LNCaP clone FGC (cell line): ENCODE results near the gene ESF1.
"Not testable (repeated sequence)": the region's sequence is repeated elsewhere in the genome, so short reads cannot be mapped to it uniquely, and the experiment has no call there.

Source experiments
- DNase-seq: peaks from one replicate; pipeline ENCODE4 v3.0.0-alpha.2; 2011; ENCODE audit warnings: low read depth
- H3K4me3 ChIP-seq: 2 replicates; pipeline ENCODE4 v1.5.1; 2011; ENCODE audit warnings: mild to moderate bottlenecking, low read depth, low read length, control low read depth
- TF ChIP-seq, protein P1 (sequence below): IDR thresholded peaks from 2 replicates; pipeline ENCODE4 v1.5.1; 2012; ENCODE audit warnings: mild to moderate bottlenecking; ENCODE audit not compliant: control insufficient read depth, insufficient read depth; ENCODE audit errors: extremely low read depth

The ESF1 gene

DNA sequence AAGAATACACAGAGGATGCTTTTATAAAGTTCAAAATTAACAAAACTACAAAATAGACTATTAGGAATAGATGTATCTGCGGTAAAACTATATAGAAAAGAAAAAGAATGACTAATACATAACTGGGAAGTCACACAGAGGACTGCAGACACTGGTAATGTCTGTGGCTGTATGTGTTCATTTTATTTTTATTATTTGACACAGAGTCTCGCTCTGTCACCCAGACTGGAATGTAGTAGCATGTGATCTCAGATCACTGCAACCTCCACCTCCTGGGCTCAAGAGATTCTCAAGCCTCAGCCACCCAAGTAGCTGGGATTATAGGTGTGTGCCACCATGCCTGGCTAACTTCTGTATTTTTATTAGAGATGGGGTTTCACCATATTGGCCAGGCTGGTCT, 38.9 kb downstream of the ESF1 start:
- no peak overlapping the region for H3K4me3 ChIP-seq
- TF ChIP-seq, protein P1, sequence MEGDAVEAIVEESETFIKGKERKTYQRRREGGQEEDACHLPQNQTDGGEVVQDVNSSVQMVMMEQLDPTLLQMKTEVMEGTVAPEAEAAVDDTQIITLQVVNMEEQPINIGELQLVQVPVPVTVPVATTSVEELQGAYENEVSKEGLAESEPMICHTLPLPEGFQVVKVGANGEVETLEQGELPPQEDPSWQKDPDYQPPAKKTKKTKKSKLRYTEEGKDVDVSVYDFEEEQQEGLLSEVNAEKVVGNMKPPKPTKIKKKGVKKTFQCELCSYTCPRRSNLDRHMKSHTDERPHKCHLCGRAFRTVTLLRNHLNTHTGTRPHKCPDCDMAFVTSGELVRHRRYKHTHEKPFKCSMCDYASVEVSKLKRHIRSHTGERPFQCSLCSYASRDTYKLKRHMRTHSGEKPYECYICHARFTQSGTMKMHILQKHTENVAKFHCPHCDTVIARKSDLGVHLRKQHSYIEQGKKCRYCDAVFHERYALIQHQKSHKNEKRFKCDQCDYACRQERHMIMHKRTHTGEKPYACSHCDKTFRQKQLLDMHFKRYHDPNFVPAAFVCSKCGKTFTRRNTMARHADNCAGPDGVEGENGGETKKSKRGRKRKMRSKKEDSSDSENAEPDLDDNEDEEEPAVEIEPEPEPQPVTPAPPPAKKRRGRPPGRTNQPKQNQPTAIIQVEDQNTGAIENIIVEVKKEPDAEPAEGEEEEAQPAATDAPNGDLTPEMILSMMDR = no peak
- DNase-seq = no peak

DNA sequence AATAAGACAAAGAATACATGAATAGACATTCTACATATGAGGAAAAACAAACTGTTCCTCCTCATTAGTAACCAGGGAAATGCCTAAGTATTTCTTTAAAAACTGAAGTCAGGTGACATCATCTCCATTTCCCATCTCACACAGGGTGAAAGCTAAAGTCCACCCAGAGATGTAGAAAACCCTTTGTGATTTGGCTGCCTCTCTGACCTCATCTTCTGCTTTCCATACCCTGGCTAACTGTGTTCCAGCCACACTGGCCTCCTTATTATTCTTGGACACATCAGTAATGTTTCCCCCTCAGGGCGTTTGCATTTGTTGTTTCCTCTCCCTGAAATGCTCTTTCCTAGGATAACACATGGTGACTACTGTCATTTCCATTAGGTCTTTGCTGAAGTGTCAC, 40.4 kb downstream of the ESF1 start:
- no peak overlapping the region for H3K4me3 ChIP-seq
- TF ChIP-seq, protein P1 = no peak
- no peak for DNase-seq

DNA sequence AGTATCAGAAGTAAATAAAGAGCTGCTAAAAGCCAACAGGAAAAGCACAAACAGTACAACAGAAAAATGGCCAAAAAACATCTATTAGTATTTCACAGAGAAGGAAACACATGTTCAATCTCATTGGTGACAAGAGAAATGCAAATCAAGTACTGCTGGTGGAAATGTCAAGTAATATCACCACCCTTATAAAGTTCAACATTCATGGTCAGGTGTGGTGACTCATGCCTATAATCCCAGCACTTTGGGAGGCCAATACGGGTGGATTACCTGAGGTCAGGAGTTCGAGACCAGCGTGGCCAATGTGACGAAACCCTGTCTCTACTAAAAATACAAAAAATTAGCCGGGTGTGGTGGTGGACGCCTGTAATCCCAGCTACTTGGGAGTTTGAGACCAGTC, 42.8 kb downstream of the ESF1 start:
- no peak overlapping the region for H3K4me3 ChIP-seq
- no peak for DNase-seq
- TF ChIP-seq, protein P1 = no peak

DNA sequence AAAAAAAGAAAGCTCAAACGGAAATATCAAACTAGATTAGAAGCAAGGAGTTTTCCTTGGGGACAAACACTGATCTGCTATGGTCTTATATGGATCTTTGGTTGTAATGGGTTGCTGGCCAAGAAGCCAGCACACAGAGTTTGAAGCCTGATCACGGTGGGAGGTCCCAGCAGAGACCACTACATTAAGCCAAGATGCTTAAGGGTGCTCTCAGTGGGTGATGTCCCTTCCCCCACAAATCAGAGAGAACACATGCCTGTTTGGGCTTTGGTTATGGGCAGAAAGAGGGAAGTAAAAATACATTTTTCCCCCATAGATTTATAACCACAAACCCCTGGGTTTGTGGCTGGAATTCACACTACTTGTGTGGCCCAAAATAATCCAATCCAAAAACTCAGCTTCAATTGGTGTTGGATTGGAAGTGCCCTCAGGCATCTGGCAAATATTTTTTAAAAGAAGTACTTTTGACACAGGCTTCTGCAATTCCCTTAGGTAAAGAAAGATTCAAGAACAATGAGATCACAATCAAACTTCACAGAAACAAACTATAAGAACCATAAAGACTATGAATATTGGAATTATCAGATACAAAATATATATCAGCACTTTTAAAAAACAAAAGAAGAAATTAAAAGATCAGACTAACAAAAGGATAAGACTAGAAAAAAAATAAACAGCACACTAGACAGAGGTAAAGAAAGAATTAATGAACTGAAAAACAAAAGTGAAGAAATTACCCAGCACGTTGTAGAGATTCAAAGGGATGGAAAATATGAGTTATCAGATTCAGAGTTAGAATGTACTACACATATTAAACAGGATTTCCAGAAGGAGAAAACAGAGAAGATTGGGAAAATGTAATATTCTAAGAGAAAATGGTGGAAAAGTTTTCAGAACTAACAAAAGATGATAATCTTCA, 44.7 kb downstream of the ESF1 start:
- H3K4me3 ChIP-seq = no peak overlapping the region
- no peak for DNase-seq
- TF ChIP-seq, protein P1 = no peak

DNA sequence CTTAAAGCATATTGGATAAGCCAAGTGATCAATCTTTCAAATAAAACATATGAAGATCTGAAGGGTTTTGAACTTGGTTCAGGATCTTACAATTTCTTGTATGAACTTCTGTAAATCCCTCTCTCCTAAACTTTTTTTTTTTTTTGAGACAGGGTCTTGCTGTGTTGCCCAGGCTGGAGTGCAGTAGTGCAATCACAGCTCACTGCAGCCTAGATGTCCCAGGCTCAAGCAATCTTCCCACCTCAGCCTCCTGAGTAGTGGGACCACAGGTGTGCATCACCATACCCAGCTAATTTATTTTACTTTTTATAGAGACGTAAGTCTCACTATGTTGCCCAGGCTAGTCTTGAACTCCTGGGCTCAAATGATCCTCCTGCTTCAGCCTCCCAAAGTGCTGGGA, 46.5 kb downstream of the ESF1 start:
- DNase-seq, H3K4me3 ChIP-seq: not testable (repeated sequence)

DNA sequence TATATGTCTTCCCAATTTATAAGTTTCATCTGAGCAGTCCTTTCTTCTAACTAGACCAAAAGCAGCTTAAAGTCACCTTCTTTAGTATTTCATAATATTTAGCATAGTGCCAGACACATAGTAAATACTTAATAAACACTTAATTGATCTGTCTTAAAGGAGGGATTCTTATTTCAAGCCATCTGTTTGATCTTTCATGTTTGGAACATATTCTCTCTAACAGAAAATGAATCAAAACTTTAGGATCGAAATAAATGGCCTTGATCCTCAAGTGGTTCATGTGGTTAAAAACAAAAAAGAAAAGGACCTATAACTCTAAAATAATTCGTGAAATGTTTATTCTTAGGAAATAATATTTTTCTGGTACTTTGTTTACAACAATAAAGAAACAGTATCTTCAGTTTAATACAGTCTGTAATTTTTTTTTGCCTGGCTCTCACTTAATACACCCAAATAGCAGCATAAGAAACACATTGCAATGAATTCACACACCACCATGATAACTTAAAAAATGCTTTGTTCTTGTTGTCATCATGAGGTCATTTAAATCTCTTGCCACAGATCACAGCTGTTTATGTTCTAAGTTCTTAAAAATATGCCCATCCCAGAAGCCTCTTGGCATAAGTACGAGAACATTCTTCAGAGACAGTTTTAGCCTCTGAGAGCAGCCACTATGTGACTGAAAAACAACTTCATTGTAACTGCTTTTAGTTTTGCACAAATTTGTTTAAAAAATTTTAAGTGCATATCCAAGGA, 48.1 kb downstream of the ESF1 start:
- no peak overlapping the region for H3K4me3 ChIP-seq
- DNase-seq = no peak
- TF ChIP-seq, protein P1 = no peak

DNA sequence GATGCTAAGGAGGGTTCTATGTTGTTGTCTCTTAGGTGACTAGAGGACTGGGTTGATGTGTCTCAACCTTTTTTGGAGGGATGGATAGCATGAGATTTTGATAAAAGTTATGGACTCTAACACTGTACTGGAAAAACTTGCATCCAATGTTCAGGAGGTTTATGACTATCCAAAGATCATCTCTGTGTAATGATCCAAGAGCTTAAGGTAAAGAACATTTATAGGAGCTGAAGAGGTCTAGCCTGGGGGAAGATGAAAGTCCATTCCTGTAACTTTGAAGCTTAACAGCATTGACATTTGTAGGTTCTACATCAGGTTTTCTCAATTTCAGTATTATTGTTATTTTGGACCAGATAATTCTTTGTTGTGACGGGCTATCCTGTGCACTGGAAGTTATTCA, 48.9 kb downstream of the ESF1 start:
- TF ChIP-seq, protein P1 = no peak

More for the DNA sequence above, 48.9 kb downstream of the ESF1 start:
- no peak for DNase-seq
- no peak overlapping the region for H3K4me3 ChIP-seq
